NCI-H1417 (cell line): ENCODE results near the gene CNTNAP5.

Experiments used
- DNase-seq, 3 experiments: peaks; one replicate each; lab custom pipeline; 2025; lab: John Stamatoyannopoulos, UW

CNTNAP5 gene

GRCh38 chr2:124693156-124693555, 668.1 kb downstream of the CNTNAP5 start:
- DNase-seq = no peak

GRCh38 chr2:124698979-124699565, 674.0 kb downstream of the CNTNAP5 start:
- DNase-seq = no peak

GRCh38 chr2:124702777-124703176, 677.7 kb downstream of the CNTNAP5 start:
- no peak for DNase-seq

- no peak for DNase-seq
Measured at GRCh38 chr2:124704071-124704925, 679.2 kb downstream of the CNTNAP5 start.

- DNase-seq = no peak
Measured at GRCh38 chr2:124708661-124709060, 683.6 kb downstream of the CNTNAP5 start.

- no peak for DNase-seq
Measured at GRCh38 chr2:124713969-124714368, 688.9 kb downstream of the CNTNAP5 start.

GRCh38 chr2:124725187-124725586, 700.1 kb downstream of the CNTNAP5 start:
- no peak for DNase-seq

GRCh38 chr2:124740636-124741035, 715.5 kb downstream of the CNTNAP5 start:
- DNase-seq = no peak

GRCh38 chr2:124753842-124754241, 728.8 kb downstream of the CNTNAP5 start:
- DNase-seq = no peak

- DNase-seq = no peak
Measured at GRCh38 chr2:124755386-124755785, 730.3 kb downstream of the CNTNAP5 start.

GRCh38 chr2:124756048-124756447, 731.0 kb downstream of the CNTNAP5 start:
- no peak for DNase-seq

- DNase-seq = no peak
Measured at GRCh38 chr2:124762388-124762787, 737.3 kb downstream of the CNTNAP5 start.

GRCh38 chr2:124763611-124764010, 738.5 kb downstream of the CNTNAP5 start:
- DNase-seq = peak in 1 of 3 experiments; percentile 19

GRCh38 chr2:124774781-124775180, 749.7 kb downstream of the CNTNAP5 start:
- no peak for DNase-seq

GRCh38 chr2:124776332-124776731, 751.2 kb downstream of the CNTNAP5 start:
- DNase-seq = no peak

GRCh38 chr2:124778076-124778475, 753.0 kb downstream of the CNTNAP5 start:
- no peak for DNase-seq

GRCh38 chr2:124796647-124797046, 771.6 kb downstream of the CNTNAP5 start:
- DNase-seq = no peak

- DNase-seq = no peak
Measured at GRCh38 chr2:124797049-124797448, 772.0 kb downstream of the CNTNAP5 start.

- no peak for DNase-seq
Measured at GRCh38 chr2:124798551-124798950, 773.5 kb downstream of the CNTNAP5 start.

- DNase-seq = peak in 2 of 3 experiments; percentile 17 to 49
Measured at GRCh38 chr2:124804014-124804940, 779.2 kb downstream of the CNTNAP5 start.

- no peak for DNase-seq
Measured at GRCh38 chr2:124805060-124805459, 780.0 kb downstream of the CNTNAP5 start.

- peak in 2 of 3 experiments; percentile 20 to 51 for DNase-seq
Measured at GRCh38 chr2:124810132-124810531, 785.0 kb downstream of the CNTNAP5 start.
